ENCODE measurements around the gene NUP93. TPM values are rescaled to one million over a fixed set of nuclear protein-coding genes. Genes with fewer than 3 reads are reported as not detected.

The NUP93 gene
- polyA plus RNA-seq, 1 of the 3 experiments (the other 2 are of a cell fraction) = 43.1 TPM

DNA sequence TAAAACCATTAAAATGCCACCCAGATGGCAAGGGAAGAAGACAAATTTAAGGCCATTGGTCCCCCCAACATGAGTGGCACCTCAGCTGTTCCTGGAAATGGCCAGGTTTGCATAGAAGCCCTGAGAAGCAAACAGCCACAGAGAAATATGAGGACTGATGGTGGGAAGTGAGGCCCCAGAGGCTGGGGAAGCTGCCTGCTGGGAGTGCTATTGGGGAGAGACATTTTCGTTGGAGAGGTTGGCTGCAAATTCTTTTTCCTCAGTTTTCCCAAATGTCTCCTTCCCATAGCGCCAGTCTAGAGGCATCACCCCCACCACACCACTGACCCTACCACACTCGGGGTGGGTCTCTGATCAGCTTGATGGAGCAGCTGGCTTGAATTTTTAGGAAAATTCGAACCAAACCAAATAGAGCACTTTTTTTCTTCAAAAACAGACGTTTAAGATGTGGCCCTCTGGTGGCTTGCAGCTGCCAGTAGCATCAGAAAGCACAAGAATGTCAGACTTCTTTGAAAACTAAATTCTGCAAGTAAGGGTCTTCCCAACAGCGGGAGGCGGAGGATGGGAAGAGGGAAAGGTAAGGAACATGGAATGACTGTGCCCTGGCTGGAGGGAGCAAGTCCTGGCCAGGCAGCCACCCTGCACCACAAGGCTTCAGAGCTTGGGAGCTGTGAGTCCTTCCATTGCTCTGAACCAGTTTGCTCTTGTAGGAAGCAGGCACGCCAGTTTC is 121.9 kb downstream of the NUP93 start:
- H3K4me3 ChIP-seq (ENCODE audit: low read depth in 2 of 2, low read length in 1 of 2) = no peak overlapping the region
- no peaks in the 10 kb centered on the region for H3K9me2 ChIP-seq
- H3K4me1 ChIP-seq (ENCODE audit: control insufficient read depth in 1 of 2, insufficient read depth in 2 of 2, low read depth in 1 of 2, low read length in 1 of 2) = peaks cover 36 to 46% of the 10 kb centered on the region in 2 experiments
- ChIA-PET CTCF (interaction anchor here (1.0 to 3.2 kb wide), 12 partner anchors 9 to 275 kb away, joined by 3 to 21 read pairs (median 4); no protein-coding TSS in a partner anchor), POLR2A (interaction anchor here (0.6 kb wide), 1 partner anchor 137 kb away, joined by 3 read pairs; no protein-coding TSS in a partner anchor)
- no peak for TF ChIP-seq MXI1 (IDR thresholded peaks at IDR 0.05; ENCODE audit: low read depth, low read length)
- no peak for TF ChIP-seq TCF12 (IDR thresholded peaks at IDR 0.05)
- no peak for TF ChIP-seq EP300 (IDR thresholded peaks at IDR 0.05; ENCODE audit: borderline replicate concordance in 1 of 2, low read depth in 1 of 2, low read length in 1 of 2)
- no peak for TF ChIP-seq JUND (IDR thresholded peaks at IDR 0.05)
- TF ChIP-seq TAF1 (IDR thresholded peaks at IDR 0.05; ENCODE audit: borderline replicate concordance, low read depth, low read length) = no peak
- no peak for TF ChIP-seq POLR2AphosphoS5 (IDR thresholded peaks at IDR 0.05; ENCODE audit: low read depth, low read length)
- no peak for TF ChIP-seq RXRA (IDR thresholded peaks at IDR 0.05; ENCODE audit: borderline replicate concordance, low read depth)
- no peak for TF ChIP-seq CHD2 (IDR thresholded peaks at IDR 0.05; ENCODE audit: low read length, partially characterized antibody)
- no peak for TF ChIP-seq ELF1 (IDR thresholded peaks at IDR 0.05)
- TF ChIP-seq NFIC (IDR thresholded peaks at IDR 0.05; ENCODE audit: borderline replicate concordance) = no peak
- no peak for TF ChIP-seq SIN3A (IDR thresholded peaks at IDR 0.05; ENCODE audit: borderline replicate concordance, low read depth, low read length)
- peak; percentile 31 for TF ChIP-seq RAD21 (IDR thresholded peaks at IDR 0.05; ENCODE audit: low read length)
- TF ChIP-seq, protein P1, sequence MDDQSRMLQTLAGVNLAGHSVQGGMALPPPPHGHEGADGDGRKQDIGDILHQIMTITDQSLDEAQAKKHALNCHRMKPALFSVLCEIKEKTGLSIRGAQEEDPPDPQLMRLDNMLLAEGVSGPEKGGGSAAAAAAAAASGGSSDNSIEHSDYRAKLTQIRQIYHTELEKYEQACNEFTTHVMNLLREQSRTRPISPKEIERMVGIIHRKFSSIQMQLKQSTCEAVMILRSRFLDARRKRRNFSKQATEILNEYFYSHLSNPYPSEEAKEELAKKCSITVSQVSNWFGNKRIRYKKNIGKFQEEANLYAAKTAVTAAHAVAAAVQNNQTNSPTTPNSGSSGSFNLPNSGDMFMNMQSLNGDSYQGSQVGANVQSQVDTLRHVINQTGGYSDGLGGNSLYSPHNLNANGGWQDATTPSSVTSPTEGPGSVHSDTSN (IDR thresholded peaks at IDR 0.05) = no peak
- peak; percentile 32; the same call in 1 of the 2 replicates for TF ChIP-seq SMC3 (IDR thresholded peaks at IDR 0.05; ENCODE audit: low read depth, low read length)
- TF ChIP-seq, protein P2, sequence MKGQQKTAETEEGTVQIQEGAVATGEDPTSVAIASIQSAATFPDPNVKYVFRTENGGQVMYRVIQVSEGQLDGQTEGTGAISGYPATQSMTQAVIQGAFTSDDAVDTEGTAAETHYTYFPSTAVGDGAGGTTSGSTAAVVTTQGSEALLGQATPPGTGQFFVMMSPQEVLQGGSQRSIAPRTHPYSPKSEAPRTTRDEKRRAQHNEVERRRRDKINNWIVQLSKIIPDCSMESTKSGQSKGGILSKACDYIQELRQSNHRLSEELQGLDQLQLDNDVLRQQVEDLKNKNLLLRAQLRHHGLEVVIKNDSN (IDR thresholded peaks at IDR 0.05; ENCODE audit: borderline replicate concordance, low read depth) = no peak
- TF ChIP-seq FOXM1 (IDR thresholded peaks at IDR 0.05; ENCODE audit: low read depth) = no peak
- no peak for TF ChIP-seq YY1 (IDR thresholded peaks at IDR 0.05; ENCODE audit: low read depth)
- no peak for TF ChIP-seq RFX5 (IDR thresholded peaks at IDR 0.05; ENCODE audit: low read length)
- no peak for TF ChIP-seq GABPA (IDR thresholded peaks at IDR 0.05; ENCODE audit: low read depth)
- TF ChIP-seq, protein P3, sequence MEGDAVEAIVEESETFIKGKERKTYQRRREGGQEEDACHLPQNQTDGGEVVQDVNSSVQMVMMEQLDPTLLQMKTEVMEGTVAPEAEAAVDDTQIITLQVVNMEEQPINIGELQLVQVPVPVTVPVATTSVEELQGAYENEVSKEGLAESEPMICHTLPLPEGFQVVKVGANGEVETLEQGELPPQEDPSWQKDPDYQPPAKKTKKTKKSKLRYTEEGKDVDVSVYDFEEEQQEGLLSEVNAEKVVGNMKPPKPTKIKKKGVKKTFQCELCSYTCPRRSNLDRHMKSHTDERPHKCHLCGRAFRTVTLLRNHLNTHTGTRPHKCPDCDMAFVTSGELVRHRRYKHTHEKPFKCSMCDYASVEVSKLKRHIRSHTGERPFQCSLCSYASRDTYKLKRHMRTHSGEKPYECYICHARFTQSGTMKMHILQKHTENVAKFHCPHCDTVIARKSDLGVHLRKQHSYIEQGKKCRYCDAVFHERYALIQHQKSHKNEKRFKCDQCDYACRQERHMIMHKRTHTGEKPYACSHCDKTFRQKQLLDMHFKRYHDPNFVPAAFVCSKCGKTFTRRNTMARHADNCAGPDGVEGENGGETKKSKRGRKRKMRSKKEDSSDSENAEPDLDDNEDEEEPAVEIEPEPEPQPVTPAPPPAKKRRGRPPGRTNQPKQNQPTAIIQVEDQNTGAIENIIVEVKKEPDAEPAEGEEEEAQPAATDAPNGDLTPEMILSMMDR (IDR thresholded peaks at IDR 0.05) = peak; percentile 64
- no peak for TF ChIP-seq TEAD4 (IDR thresholded peaks at IDR 0.05; ENCODE audit: borderline replicate concordance, insufficient read depth)
- TF ChIP-seq, protein P4, sequence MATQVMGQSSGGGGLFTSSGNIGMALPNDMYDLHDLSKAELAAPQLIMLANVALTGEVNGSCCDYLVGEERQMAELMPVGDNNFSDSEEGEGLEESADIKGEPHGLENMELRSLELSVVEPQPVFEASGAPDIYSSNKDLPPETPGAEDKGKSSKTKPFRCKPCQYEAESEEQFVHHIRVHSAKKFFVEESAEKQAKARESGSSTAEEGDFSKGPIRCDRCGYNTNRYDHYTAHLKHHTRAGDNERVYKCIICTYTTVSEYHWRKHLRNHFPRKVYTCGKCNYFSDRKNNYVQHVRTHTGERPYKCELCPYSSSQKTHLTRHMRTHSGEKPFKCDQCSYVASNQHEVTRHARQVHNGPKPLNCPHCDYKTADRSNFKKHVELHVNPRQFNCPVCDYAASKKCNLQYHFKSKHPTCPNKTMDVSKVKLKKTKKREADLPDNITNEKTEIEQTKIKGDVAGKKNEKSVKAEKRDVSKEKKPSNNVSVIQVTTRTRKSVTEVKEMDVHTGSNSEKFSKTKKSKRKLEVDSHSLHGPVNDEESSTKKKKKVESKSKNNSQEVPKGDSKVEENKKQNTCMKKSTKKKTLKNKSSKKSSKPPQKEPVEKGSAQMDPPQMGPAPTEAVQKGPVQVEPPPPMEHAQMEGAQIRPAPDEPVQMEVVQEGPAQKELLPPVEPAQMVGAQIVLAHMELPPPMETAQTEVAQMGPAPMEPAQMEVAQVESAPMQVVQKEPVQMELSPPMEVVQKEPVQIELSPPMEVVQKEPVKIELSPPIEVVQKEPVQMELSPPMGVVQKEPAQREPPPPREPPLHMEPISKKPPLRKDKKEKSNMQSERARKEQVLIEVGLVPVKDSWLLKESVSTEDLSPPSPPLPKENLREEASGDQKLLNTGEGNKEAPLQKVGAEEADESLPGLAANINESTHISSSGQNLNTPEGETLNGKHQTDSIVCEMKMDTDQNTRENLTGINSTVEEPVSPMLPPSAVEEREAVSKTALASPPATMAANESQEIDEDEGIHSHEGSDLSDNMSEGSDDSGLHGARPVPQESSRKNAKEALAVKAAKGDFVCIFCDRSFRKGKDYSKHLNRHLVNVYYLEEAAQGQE (IDR thresholded peaks at IDR 0.05; ENCODE audit: low read depth, low read length) = no peak
- TF ChIP-seq RCOR1 (IDR thresholded peaks at IDR 0.05; ENCODE audit: low read length) = no peak
- TF ChIP-seq GATA2 (CRISPR knock-in tag; IDR thresholded peaks at IDR 0.05) = no peak
- no peak for TF ChIP-seq MEF2A (IDR thresholded peaks at IDR 0.05; ENCODE audit: borderline replicate concordance, low read depth)
- no peak for TF ChIP-seq NRF1 (IDR thresholded peaks at IDR 0.05; ENCODE audit: low read depth, low read length)
- peak overlapping the region in 1 of 2 experiments; percentile 85; a peak in 2 of 4 replicates for H3K27ac ChIP-seq (ENCODE audit: low read depth in 2 of 2, low read length in 1 of 2)
- no peaks in the 10 kb centered on the region for H3K36me3 ChIP-seq (replicated peaks in 1 of 2; ENCODE audit: control insufficient read depth in 1 of 2, insufficient read depth in 2 of 2, low read length in 1 of 2)
- H4K20me1 ChIP-seq (ENCODE audit: insufficient read depth) = no peaks in the 10 kb centered on the region
- H3K9me3 ChIP-seq = no peaks in the 10 kb centered on the region
- H2AFZ ChIP-seq (ENCODE audit: low read depth) = peak overlapping the region; percentile 27; the same call in 1 of the 2 replicates
- H3K4me2 ChIP-seq = 0 out of 2 replicates have a peak overlapping the region, but pooled peaks have one; percentile 60
- H3K27me3 ChIP-seq (ENCODE audit: insufficient read depth) = no peaks in the 10 kb centered on the region
- H3F3A ChIP-seq (replicated peaks; ENCODE audit: insufficient read depth) = peaks cover 38% of the 10 kb centered on the region
- no peak for DNase-seq
- WGBS (ENCODE audit: low lambda C conversion rate) = 79% methylated on average over 7 of the region's 8 CpGs
- no peak overlapping the region for H3K9ac ChIP-seq
- H3K79me2 ChIP-seq (ENCODE audit: insufficient read depth) = no peaks in the 10 kb centered on the region
